ENCODE measurements around the gene DENND1B. TPM values are rescaled to one million over a fixed set of nuclear protein-coding genes. Genes with fewer than 3 reads are reported as not detected.

The DENND1B gene
- total and polyA plus RNA-seq, 2 of the 13 experiments (the other 11 are each of a cell fraction or from before 2014, with no cell fraction given) = 2.6 to 5.7 TPM

- intact Hi-C loops (cut with micrococcal nuclease; ENCODE audit: unreplicated experiment) = no loop called here
- H3K9me3 ChIP-seq (ENCODE audit: low read length) = no peaks in the 10 kb centered on the region
- in situ Hi-C loops (cut with HindIII; ENCODE audit: extremely low pct_ligation_motif_present, low pct_unique_long_range_greater_than_20kb) = no loop called here
- H3K79me2 ChIP-seq (ENCODE audit: insufficient read depth, low read length) = no peaks in the 10 kb centered on the region
- ATAC-seq (no peak), DNase-seq (ENCODE audit: low spot score) (no peak), FAIRE-seq (no peak)
- no peak for TF ChIP-seq TERF1 (CRISPR knock-in tag; IDR thresholded peaks at IDR 0.05)
- no peak for TF ChIP-seq ZNF510 (CRISPR knock-in tag; IDR thresholded peaks at IDR 0.05; ENCODE audit: low read depth)
- TF ChIP-seq IRF9 (CRISPR knock-in tag; IDR thresholded peaks at IDR 0.05; ENCODE audit: borderline replicate concordance) = no peak
- no peak for TF ChIP-seq ZNF335 (CRISPR knock-in tag; IDR thresholded peaks at IDR 0.05)
- TF ChIP-seq KLF11 (CRISPR knock-in tag; IDR thresholded peaks at IDR 0.05) = no peak
- no peak for TF ChIP-seq ZNF484 (CRISPR knock-in tag; IDR thresholded peaks at IDR 0.05; ENCODE audit: borderline replicate concordance, low read depth)
- H3K27ac ChIP-seq (ENCODE audit: extremely low read length, insufficient read depth, low read length) = peak overlapping the region; percentile 95
- ChIA-PET POLR2A (interaction anchor here (1.0 kb wide), 1 partner anchor 280 kb away, joined by 3 read pairs; the partner anchor contains the start of gene C1orf53), CTCF (ENCODE audit: low intra/inter-chr PET ratio, low total read pairs) (no interaction called here)
- H3K4me1 ChIP-seq (ENCODE audit: insufficient read depth, low read length) = peaks cover 46% of the 10 kb centered on the region
- no peaks in the 10 kb centered on the region for H3K27me3 ChIP-seq (ENCODE audit: control insufficient read depth in 1 of 2, insufficient read depth in 2 of 2, low read length in 2 of 2)
- no peaks in the 10 kb centered on the region for H4K20me1 ChIP-seq (ENCODE audit: insufficient read depth, low read length)
- WGBS (ENCODE audit: low lambda C conversion rate) = 97% methylated on average over 1 of the region's 1 CpG
- no TSS peak for BruUV-seq (replicated peaks)
- H3K36me3 ChIP-seq (replicated peaks in 1 of 2; ENCODE audit: control insufficient read depth in 1 of 2, insufficient read depth in 2 of 2, low read length in 2 of 2) = no peaks in the 10 kb centered on the region
- no peak overlapping the region for H3K4me2 ChIP-seq (ENCODE audit: low read depth, low read length)
- no peak overlapping the region for H3K9ac ChIP-seq (ENCODE audit: insufficient read depth, low read depth, low read length)
- no peak overlapping the region for H2AFZ ChIP-seq (ENCODE audit: low read length)
- H3K4me3 ChIP-seq (replicated peaks in 1 of 3; ENCODE audit: insufficient read depth in 1 of 3, low read depth in 2 of 3, low read length in 3 of 3) = no peak overlapping the region
These were observed 152.9 kb downstream of the DENND1B start for GRCh38 chr1:197622371-197622770.
